C4-2B (cell line): ENCODE measurements around the gene NFIC.

Experiments
- H3K27ac ChIP-seq: fragments of 450-650 bp; 2 replicates; pipeline ENCODE4 v1.5.1; 2017
- ZFX ChIP-seq: fragments of 450-650 bp; IDR thresholded peaks from 2 replicates; pipeline ENCODE4 v1.6.1; 2017
- TF ChIP-seq, protein P1 (sequence below): fragments of 450-650 bp; conservative IDR thresholded peaks from 2 replicates; pipeline ENCODE4 v1.5.1; 2017; ENCODE audit warnings: mild to moderate bottlenecking

The NFIC gene

DNA sequence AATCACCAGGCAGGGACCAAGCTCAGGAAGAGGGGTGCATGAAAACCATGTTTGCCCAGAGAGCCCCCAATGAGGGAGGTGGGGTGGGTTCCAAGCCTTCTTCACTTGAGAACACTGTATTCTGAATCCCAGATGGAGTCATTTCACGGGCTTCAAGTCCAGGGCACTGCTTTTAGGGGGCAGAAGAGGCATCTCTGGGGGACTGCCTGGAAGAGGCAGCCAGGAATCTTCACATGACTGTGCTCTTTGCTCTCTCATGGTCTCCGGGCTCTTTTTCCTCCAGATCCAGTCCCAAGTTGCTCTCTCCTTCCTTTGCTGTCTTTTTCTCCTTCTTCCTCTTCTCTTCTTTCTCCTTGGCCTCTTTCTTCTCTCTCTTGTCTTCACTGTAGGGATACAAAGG, 108.2 kb downstream of the NFIC start:
- TF ChIP-seq, protein P1, sequence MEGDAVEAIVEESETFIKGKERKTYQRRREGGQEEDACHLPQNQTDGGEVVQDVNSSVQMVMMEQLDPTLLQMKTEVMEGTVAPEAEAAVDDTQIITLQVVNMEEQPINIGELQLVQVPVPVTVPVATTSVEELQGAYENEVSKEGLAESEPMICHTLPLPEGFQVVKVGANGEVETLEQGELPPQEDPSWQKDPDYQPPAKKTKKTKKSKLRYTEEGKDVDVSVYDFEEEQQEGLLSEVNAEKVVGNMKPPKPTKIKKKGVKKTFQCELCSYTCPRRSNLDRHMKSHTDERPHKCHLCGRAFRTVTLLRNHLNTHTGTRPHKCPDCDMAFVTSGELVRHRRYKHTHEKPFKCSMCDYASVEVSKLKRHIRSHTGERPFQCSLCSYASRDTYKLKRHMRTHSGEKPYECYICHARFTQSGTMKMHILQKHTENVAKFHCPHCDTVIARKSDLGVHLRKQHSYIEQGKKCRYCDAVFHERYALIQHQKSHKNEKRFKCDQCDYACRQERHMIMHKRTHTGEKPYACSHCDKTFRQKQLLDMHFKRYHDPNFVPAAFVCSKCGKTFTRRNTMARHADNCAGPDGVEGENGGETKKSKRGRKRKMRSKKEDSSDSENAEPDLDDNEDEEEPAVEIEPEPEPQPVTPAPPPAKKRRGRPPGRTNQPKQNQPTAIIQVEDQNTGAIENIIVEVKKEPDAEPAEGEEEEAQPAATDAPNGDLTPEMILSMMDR = no peak
- TF ChIP-seq ZFX = no peak
- H3K27ac ChIP-seq = no peak overlapping the region

DNA sequence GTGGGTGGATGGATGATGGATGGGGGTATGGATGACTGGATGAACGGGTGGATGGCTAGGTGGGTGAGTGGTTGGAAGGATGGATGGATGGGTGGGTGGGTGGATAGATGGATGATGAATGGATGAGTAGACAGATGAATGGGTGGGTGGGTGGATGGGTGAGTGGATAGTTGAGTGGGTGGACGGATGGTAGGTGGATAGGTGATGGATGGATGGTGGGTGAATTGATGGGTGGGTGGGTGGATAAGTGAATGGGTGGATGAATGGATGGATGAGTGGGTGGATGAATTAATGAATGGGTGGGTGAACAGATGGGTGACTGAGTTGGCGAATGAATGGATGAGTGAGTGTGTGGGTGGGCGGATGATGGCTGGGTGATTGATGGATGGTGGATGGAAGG, 109.1 kb downstream of the NFIC start:
- no peak for TF ChIP-seq ZFX
- TF ChIP-seq, protein P1 = no peak

DNA sequence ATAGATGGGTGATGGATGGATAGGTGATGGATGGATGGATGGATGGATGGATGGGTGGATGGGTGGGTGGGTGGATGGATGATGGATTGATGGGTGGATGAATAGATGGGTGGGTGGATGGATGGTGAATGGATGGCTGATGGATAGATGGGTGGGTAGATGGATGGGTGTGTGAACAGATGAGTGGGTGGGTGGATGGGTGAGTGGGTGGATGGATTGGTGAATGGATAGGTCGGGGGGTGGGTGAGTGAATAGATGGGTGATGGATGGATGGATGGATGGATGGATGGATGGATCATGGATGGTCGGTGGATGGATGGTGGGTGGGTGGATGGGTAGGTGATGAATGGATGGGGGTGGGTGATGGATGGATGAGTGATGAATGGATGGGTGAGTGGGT, 110.4 kb downstream of the NFIC start:
- H3K27ac ChIP-seq = no peak overlapping the region
- TF ChIP-seq, protein P1 = no peak
- TF ChIP-seq ZFX = no peak

More for the DNA sequence above, 109.1 kb downstream of the NFIC start:
- H3K27ac ChIP-seq = no peak overlapping the region

DNA sequence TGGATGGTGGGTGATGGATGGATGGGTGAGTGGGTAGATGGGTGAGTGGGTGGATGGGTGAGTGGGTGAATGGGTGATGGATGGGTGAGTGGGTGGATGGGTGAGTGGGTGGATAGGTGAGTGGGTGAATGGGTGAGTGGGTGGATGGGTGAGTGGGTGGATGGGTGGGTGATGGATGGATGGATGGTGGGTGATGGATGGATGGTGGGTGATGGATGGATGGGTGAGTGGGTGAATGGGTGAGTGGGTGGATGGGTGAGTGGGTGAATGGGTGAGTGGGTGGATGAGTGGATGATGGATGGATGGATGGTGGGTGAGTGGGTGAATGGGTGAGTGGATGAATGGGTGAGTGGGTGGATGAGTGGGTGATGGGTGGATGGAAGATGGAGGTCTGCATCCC, 111.1 kb downstream of the NFIC start:
- TF ChIP-seq, protein P1 = no peak
- no peak for TF ChIP-seq ZFX
- H3K27ac ChIP-seq = no peak overlapping the region

DNA sequence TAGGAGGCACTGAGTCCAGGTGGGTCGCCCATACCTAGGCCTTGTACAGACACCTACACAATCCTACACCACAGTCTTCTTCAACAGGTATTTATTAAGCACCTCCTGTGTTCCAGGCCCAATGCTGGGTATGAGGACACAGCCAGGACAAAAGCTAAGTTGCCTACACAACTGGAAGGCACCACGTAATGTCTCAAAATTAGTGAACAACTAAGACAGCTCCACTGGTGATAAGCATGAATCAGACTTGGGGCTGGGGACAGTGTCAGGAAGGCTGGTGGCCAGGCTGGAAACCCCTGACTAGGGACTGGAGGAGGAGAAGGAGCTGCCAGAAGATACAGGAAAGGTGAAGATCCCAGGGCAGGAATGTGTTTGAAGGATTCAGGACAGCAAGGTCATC, 111.6 kb downstream of the NFIC start:
- no peak overlapping the region for H3K27ac ChIP-seq
- TF ChIP-seq ZFX = no peak
- TF ChIP-seq, protein P1 = no peak

DNA sequence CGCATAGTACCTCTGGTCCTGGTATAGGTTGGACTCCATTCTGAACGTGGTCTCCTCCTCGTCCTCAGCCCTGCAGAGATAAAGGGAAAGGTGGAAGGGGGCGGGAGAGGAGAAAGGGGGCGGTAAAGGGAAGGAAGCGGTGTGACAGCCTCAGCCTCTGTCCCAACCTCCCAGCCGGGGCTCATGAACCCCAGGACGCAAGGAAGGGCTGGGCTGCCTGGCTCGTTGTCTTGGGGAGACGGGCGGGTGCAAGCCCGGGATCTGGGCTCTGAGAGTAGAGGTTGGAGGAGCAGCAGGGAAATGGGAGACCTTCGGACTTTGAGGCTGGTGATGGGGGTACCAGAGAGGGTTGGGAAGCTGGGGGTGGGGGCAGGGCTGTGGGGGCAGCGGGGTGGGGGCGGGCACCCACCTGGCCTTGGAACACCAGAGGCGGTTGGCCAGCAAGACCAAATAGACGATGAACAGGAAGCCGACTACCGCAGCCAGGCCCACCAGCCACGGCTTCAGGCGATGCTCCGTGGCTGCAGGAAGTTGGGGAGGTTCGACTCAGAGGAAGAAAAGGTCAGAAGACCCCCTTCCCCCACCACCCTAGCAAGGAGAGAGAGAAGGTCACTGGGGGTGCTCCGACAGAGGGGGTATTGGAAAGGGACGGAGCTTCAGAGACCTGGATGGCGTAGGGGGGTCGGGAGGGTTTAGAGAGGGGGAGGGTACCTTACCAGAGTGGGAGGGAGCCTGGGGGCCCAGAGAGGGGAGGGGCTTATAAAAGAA, 112.2 kb downstream of the NFIC start:
- TF ChIP-seq, protein P1 = no peak
- no peak for TF ChIP-seq ZFX
- no peak overlapping the region for H3K27ac ChIP-seq

DNA sequence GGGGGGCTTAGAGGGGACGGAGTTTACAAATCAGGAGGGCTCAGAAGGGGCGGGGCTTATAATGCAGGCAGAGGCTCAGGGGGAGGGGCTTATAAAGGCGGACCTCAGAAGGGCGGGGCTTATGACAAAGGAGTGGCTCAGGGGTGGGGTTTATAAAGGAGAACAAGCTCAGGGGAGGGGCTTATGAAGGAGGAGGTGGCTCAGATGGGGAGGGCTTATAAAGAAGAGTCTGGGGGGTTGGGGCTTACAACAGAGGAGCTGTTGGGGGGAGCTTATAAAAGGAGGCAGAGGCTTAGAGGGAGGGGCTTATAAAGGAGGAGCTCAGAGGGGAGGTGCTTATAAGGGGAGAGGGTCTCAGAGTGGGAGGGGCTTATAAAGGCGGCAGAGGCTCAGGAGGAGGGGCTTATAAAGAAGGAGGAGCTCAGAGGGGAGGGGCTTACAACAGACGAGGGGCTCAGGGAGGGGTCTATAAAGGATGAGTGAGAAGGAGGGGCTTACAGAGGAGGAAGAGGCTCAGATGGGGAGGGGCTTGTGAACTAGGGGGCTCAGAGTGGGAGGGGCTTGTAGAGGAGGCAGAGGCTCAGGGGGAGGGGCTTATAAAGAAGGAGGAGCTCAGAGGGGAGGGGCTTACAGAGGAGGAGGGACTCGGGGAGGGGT, 112.9 kb downstream of the NFIC start:
- no peak overlapping the region for H3K27ac ChIP-seq
- TF ChIP-seq ZFX = no peak
- TF ChIP-seq, protein P1 = no peak
